SK-N-MC (cell line): ENCODE results near the gene SLC2A11.

Experiments used
- EZH2 ChIP-seq: fragments of 200-600 bp; sonication (generic); IDR thresholded peaks from one replicate; pipeline ENCODE4 v1.6.1; 2017; ENCODE audit warnings: antibody characterized with exemption
- POLR2AphosphoS5 ChIP-seq: IDR thresholded peaks from 2 replicates; pipeline ENCODE4 v1.6.1; 2012; ENCODE audit warnings: mild to moderate bottlenecking, low read depth, low read length, borderline replicate concordance

DNA sequence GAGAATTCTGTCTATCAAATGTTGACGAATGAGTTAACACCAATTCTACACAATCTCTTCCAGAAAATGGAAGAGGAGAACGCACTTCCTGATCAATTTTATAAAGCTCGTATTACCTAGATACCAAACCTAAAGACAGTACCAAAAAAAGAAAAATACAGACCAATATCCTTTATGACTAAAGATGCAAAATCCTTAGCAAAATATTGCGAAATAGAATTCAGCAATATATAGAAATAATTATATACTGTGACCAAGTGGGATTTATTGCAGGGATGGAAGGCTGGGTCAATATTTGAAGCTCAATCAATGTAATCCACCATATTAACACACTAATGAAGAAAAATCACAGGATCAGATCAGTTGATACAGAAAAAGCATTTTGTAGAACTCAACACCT lies 45.3 kb upstream of the SLC2A11 start:
- TF ChIP-seq POLR2AphosphoS5 (no peak), EZH2 (no peak)
